NCI-H1105 treated with DMSO at 0.1 percent for 48 hours (cell line): Measurements from ENCODE around the gene CAMKV.

ENCODE experiments used
- DNase-seq: peaks from one replicate; lab custom pipeline; 2025; lab: John Stamatoyannopoulos, UW

CAMKV gene

DNA sequence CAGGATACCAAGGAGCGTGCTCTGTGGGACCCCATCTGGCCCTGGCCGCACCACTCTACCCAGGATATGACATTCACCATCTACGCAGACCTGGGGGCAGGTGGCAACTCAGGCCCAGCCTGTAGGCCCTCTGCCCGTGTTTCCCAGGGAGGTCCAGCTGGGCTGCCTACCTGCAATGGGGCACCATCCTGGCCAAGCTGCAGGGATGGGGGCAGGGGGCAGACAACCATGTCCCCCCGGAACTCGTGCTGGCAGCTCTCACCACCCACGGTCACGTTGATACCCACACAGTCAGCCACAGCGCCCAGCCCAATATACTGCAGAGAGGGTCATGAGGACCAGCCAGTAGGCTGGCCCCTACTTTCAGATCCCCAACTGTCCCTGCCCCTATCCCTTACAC lies 26.1 kb upstream of the CAMKV start:
- no peak for DNase-seq

DNA sequence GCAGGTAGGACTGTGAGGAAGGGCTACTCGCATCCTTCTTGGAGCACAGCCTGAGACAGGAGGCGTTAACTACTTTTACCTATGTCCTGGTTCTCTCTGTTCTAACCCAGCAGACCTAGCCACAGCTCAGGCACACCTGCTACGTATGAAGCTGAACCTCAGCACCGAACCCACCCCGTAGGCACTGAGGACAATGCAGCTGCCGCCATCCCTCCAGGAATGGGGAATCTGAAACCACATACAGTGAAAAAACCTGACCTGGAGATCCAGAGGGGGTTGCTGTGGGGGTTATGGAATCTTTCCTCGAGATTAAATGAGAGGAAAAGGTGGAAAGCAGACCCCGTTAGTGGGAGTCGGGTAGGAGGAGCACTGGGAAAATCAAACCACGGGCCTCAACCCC lies 19.6 kb upstream of the CAMKV start:
- no peak for DNase-seq

DNA sequence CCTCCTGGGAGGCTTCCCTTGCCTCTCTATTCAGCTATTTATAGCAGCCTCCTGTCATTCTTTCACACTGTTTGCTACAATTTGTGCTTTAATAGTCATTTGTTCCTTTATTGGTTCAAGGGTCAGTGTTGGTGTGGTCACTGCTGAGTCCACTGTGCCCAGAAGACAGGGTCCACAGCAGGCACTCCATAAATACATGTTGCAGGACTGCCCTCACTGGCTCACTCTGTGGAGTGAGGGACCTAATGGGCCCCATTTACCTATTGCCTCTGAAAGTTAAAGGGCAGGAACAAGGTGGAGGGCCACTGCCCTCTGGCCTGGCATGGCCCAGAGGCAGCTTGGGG lies 17.2 kb upstream of the CAMKV start:
- no peak for DNase-seq

GRCh38 chr3:49883998-49884397 lies 14.3 kb upstream of the CAMKV start:
- no peak for DNase-seq

DNA sequence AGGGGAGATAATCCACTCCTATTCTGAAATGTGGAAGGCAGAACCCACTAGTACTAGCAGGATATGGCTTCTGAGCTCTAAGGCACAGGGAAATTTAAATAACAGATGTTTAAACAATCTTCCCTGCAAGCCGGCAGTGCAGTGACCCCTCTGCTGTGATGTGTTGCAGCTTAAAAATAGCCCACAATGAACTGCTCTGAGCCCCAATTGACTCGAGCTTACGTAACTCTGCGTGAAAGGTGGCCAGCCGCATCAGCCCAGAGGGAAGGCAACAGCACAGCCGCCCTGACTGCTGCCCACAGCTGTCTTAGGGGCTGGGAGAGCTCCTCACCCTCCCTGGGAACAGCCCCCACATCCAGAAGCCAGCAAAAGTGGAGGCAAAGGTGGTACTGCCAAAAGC lies 12.5 kb upstream of the CAMKV start:
- DNase-seq, result no peak

GRCh38 chr3:49880581-49881315 lies 11.0 kb upstream of the CAMKV start:
- DNase-seq, result no peak

GRCh38 chr3:49879721-49880120 lies 10.0 kb upstream of the CAMKV start:
- no peak for DNase-seq

- DNase-seq, result no peak
These were observed 9.0 kb upstream of the CAMKV start for GRCh38 chr3:49878686-49879085.

GRCh38 chr3:49877716-49878115 lies 8.0 kb upstream of the CAMKV start:
- no peak for DNase-seq

DNA sequence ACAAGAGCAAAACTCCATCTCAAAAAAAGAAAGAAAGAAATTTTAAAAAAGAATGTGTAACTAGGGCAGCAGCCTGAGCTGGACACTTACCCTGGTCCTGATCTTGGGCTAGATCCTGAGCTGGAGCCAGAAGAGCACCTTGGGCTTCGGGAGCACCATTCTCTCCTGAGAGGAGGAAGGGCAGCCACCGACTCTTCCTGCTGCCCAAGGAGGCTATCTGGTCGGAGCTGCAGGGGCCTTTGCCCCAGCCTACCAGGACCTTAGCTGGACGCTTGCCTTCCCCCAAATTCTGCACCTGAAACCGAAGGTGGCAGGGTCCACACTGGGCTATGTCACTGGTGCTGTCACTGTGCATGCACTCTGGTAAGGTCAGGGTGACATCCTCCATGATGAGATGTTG lies 6.9 kb upstream of the CAMKV start:
- no peak for DNase-seq

GRCh38 chr3:49873623-49874022 lies 3.9 kb upstream of the CAMKV start:
- DNase-seq, result no peak

- DNase-seq, result no peak
These were observed 3.1 kb upstream of the CAMKV start for GRCh38 chr3:49872801-49873281.

GRCh38 chr3:49871531-49872153 lies 1.9 kb upstream of the CAMKV start:
- no peak for DNase-seq

- DNase-seq, result no peak
These were observed 742 bp downstream of the CAMKV start for GRCh38 chr3:49868862-49869466.

DNA sequence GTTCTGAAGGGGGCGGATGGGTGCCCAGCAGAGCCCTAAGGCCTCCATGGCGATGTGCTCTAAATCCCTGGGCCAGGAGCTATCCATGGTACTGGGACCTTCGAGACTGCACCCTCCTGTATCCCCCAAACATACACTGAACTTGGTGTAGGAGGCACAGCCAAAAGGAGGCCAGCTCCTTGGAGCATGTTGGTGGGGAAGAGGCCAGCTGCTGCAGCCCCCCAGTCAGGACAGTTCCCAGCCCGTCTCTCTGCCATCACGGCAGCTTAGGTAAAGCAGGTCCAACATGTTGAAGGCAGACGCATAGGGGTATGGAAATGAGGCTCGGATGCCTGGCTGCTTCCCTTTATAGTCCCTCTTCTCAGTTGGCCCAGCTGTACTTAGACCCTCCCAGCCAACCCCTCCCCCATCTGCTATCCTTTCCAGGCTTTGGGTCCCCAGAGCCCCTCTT lies 1.8 kb downstream of the CAMKV start:
- DNase-seq, result no peak

DNA sequence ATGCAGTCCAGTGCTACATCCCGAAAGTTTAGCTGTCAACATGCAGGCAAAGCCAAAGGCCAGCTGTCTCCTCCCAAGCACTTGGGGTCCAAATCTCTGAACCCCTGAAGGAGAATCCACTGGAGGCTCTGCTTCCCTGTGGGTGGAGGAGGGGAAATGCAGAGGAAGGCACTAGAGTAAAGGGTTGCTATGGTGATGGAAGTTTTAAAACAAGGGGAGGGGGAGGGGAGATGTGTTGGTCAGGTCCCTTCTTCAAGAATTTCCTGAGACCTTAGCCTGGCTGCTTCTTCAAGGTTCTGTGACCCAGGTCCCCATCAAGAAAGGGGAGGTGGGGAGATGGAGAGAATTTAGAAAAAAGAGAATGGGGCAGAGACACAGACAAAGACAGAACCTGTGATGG lies 2.3 kb downstream of the CAMKV start:
- no peak for DNase-seq

DNA sequence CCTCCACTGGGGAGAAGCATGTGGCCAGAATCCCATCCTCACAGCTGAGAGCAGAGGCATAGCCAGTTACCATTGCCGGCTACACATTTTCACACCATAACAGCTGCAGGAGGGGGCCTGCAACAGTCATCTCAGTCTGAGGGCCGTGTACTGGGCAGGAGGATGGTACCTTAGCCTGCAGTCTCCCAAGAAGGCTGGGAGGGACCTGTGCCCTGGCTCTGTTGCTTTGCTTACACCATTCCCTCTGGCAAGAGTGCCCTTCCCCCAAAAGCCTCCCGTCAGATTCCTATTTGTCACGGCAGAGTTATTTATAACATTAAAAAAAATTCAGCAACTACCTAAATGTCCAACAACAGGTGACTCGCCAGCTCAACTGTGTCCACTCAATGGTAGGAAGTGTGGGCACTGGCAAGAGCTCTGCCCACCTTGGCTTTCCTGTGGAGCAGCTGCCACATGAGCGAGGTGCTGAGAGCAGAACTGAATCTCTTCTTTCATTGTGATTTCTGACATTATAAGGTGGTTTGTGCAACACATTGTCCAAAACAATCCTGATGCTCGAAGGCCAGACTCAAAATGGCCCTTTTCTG lies 4.4 kb downstream of the CAMKV start:
- DNase-seq, result no peak

- no peak for DNase-seq
These were observed 5.2 kb downstream of the CAMKV start for GRCh38 chr3:49864505-49864904.

DNA sequence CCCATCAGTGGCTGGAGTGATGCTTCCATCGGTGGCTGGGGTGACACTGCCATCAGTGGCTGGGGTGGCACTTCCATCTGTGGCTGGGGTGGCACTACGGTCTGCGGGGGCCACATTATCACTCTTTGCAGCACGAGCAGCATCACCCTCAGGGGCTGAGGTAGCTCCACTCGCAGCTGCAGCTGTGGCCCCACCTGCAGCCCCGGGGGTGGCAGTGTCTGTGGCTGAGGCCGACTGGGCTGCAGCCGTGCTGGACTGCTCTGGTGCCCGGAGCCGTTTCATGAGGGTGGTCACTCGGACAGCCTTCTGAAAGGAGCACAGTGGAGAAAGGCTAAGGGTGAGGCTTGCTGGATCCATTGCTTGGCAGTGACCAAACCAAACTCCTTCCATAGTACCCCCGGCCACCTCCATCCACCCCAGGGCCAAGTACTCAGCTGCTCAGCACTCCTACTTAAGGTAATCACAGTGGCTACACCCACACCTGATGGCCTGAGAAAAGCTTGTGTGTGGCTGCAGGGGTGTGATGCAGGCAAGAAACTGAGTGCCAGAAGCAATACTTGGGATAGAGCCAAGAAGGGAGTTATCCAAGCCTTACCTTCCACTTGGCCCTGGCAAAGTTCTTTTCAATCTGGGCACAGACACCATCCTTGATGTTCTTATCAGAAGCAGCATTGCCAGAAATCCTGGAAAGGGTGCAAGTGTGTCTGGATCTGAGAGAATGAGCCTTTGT lies 10.0 kb downstream of the CAMKV start:
- no peak for DNase-seq

DNA sequence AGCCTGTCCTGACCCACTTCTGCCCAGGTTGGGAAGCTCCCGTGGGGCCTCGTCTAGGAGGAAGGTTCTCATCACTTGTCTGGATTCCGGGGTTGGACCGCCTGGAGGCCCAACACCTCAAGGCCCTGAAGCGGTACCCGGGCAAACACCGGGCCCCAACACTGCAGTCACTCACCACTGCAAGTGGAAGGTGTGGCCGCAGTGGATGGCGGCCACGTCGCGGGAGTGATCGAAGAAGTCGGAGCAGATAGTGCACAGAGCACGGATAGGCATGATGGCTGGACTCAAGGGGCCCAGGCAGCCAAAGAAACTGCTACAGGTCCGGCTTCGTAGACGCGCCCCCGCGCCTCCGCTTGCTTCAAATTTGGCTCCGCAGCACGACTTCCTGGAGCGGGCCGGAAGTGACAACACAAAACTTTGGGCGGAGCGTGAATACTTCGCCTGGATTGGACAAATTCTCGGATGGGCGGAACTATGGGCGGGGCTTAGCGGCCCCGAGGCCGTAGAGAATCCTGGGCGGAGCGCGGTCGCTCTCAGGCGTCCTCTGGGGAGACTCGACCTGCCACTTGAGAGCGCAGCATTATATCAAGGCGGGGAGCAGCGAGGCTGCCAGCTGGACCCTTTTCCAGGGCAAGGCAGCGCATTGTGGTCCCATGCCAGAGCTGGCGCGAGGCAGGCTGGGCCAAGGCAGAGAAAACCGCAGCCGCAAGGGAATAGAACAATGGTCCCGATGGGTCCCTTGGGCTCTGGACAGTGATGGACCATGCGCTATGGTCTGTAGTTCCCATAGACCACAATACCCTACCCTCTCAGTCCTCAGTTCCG lies 13.3 kb downstream of the CAMKV start, which contains the start of gene TRAIP:
TRAIP (minus strand) TSS at position 384 of the 825 bp plus-strand sequence; CDS start at position 273, 111 bp downstream.
- peak; percentile 86 for DNase-seq

GRCh38 chr3:49855662-49856061 lies 14.0 kb downstream of the CAMKV start:
- DNase-seq, result no peak
